Activated B cell treated with CpG ODN at 0.5 μM for 24 hours (primary cell): Measurements from ENCODE around the gene PRKAR1B. TPM values are rescaled to one million over a fixed set of nuclear protein-coding genes. Genes with fewer than 3 reads are reported as not detected.

ENCODE experiments used
- ATAC-seq: fragments of 200-7000 bp; cut with Tn5 transposase; one replicate; pipeline ENCODE4 v1.10.0; 2021; ENCODE audit warnings: low read depth, mild to moderate bottlenecking, moderate library complexity
- CTCF ChIA-PET: fragments of 350-600 bp; sonication (Branson Sonifier 250); formaldehyde crosslinking; loops from one replicate; lab custom pipeline; 2021; ENCODE audit warnings: antibody characterized with exemption; lab: Charles Lee
- POLR2A ChIA-PET: fragments of 350-600 bp; sonication (Branson Sonifier 250); formaldehyde crosslinking; loops from one replicate; lab custom pipeline; 2021; ENCODE audit warnings: antibody characterized with exemption; lab: Charles Lee
- DNase-seq: peaks from one replicate; pipeline ENCODE4 v3.0.0; 2022
- H3K27ac Mint-ChIP-seq: one replicate; pipeline ENCODE4 v1.8.0; 2020; ENCODE audit warnings: mixed read lengths
- H3K27me3 Mint-ChIP-seq: one replicate; pipeline ENCODE4 v1.8.0; 2021; ENCODE audit warnings: mixed read lengths
- H3K36me3 Mint-ChIP-seq: one replicate; pipeline ENCODE4 v1.8.0; 2021; ENCODE audit warnings: low read depth, mixed read lengths
- H3K4me1 Mint-ChIP-seq: one replicate; pipeline ENCODE4 v1.8.0; 2021; ENCODE audit warnings: mixed read lengths
- H3K4me3 Mint-ChIP-seq: one replicate; pipeline ENCODE4 v1.8.0; 2020; ENCODE audit warnings: mild to moderate bottlenecking, mixed read lengths
- H3K9me3 Mint-ChIP-seq: one replicate; pipeline ENCODE4 v1.8.0; 2020; ENCODE audit warnings: mixed read lengths
- intact Hi-C: fragments of 100-400 bp; cut with micrococcal nuclease; formaldehyde crosslinking; loops from one replicate; pipeline ENCODE4 v1.15.1; 2024
- total RNA-seq: library from RNA; stranded (reverse); gene quantifications from 2 replicates; pipeline ENCODE4 v1.2.3, GENCODE V29; 2022
- TF ChIP-seq, protein P1 (sequence below): fragments of 200-600 bp; IDR thresholded peaks from one replicate; pipeline ENCODE4 v1.8.0; 2022; ENCODE audit warnings: antibody characterized with exemption, mild to moderate bottlenecking

PRKAR1B gene
- total RNA-seq, 1 donor from 2014 or later, result 17.5 TPM

DNA sequence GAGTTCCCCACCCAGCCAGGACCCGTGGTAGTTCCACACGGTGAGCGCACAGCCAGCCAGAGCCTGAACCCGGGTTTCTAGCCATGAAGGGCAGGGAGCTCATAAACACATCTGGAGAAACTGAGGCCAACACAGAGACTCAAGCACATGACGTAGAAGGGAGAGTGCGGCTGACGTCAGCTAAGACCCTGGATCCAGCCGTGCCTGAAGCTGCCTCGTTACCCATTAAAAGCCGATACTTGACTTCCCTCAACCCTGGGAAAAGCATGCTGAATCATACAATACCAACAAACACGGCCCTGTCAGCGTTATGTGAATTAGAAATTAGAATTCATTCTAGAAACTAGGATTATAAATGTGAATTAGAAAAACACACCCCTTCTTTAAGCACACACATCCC is 142.3 kb downstream of the PRKAR1B start:
- Mint-ChIP-seq H3K4me1 (peaks cover 16% of the 10 kb centered on the region), H3K4me3 (no peak overlapping the region), H3K27me3 (no peaks in the 10 kb centered on the region), H3K9me3 (peaks cover 3% of the 10 kb centered on the region), H3K27ac (peak overlapping the region; percentile 18), H3K36me3 (peaks cover 22% of the 10 kb centered on the region)
- intact Hi-C loops, result no loop called here
- TF ChIP-seq, protein P1, sequence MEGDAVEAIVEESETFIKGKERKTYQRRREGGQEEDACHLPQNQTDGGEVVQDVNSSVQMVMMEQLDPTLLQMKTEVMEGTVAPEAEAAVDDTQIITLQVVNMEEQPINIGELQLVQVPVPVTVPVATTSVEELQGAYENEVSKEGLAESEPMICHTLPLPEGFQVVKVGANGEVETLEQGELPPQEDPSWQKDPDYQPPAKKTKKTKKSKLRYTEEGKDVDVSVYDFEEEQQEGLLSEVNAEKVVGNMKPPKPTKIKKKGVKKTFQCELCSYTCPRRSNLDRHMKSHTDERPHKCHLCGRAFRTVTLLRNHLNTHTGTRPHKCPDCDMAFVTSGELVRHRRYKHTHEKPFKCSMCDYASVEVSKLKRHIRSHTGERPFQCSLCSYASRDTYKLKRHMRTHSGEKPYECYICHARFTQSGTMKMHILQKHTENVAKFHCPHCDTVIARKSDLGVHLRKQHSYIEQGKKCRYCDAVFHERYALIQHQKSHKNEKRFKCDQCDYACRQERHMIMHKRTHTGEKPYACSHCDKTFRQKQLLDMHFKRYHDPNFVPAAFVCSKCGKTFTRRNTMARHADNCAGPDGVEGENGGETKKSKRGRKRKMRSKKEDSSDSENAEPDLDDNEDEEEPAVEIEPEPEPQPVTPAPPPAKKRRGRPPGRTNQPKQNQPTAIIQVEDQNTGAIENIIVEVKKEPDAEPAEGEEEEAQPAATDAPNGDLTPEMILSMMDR, result no peak
- ATAC-seq (no peak), DNase-seq (no peak)
- CTCF ChIA-PET, result no interaction called here
- POLR2A ChIA-PET, result interaction anchor here (1.1 kb wide), 1 partner anchor 17 kb away, joined by 5 read pairs; no protein-coding TSS in a partner anchor

DNA sequence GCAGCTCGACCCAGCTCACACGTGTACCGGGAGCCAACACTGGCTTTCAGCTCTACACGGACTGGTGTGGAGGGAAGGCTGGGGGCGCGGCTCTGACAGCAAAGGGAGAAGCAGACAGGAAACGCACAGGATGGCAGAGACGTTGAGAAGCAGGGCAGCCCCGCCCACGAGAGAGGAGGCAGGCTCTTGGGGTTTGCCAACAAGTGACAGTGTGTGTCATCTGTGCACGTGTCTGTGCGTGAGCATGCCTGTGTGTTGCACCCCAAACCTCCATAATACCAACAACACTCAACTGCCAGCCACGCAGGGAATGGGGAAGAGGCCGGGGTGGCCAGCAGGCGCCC is 143.0 kb downstream of the PRKAR1B start:
- intact Hi-C loops, result no loop called here
- POLR2A ChIA-PET, result no interaction called here
- Mint-ChIP-seq H3K27ac (no peak overlapping the region), H3K27me3 (no peaks in the 10 kb centered on the region), H3K9me3 (peaks cover 3% of the 10 kb centered on the region), H3K4me3 (no peak overlapping the region), H3K36me3 (peaks cover 23% of the 10 kb centered on the region), H3K4me1 (peaks cover 16% of the 10 kb centered on the region)
- CTCF ChIA-PET, result no interaction called here
- ATAC-seq, result peak; percentile 51
- TF ChIP-seq, protein P1, result no peak
- DNase-seq, result no peak

DNA sequence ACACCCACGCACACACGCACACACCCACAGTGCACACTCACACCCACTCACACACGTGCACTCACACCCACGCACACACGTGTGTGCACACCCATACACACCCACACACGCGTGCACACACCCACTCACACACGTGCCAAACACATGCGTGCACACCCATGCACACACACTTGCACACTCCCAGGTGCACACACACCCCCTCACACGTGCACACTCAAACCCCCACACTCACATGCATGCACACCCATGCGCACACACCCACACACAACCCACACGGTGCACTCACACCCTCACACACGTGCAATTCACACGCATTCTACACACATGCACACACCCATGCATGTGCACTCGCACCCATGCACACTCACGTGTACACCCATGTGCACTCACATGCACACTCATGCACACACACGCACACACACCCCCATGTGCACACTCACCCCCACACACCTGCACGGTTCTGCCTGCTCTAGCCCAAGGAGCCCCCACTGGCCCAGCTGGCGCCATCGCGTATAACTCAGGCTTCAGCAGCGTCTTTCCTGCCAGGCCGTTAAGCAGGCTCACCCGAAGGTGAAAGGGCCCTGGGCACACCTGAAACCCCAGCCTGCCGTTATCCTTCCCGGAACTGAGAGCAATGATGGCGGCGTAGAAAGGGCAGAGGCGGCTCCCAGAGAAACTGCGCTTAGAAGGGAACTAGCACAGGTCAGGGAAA is 143.5 kb downstream of the PRKAR1B start:
- CTCF ChIA-PET, result no interaction called here
- H3K27me3 Mint-ChIP-seq, result no peaks in the 10 kb centered on the region
- intact Hi-C loops, result no loop called here
- peaks cover 3% of the 10 kb centered on the region for H3K9me3 Mint-ChIP-seq
- H3K4me1 Mint-ChIP-seq, result peaks cover 16% of the 10 kb centered on the region
- H3K27ac Mint-ChIP-seq, result no peak overlapping the region
- TF ChIP-seq, protein P1, result no peak
- DNase-seq (no peak), ATAC-seq (no peak)
- POLR2A ChIA-PET, result no interaction called here
- H3K4me3 Mint-ChIP-seq, result no peak overlapping the region
- H3K36me3 Mint-ChIP-seq, result peaks cover 18% of the 10 kb centered on the region

DNA sequence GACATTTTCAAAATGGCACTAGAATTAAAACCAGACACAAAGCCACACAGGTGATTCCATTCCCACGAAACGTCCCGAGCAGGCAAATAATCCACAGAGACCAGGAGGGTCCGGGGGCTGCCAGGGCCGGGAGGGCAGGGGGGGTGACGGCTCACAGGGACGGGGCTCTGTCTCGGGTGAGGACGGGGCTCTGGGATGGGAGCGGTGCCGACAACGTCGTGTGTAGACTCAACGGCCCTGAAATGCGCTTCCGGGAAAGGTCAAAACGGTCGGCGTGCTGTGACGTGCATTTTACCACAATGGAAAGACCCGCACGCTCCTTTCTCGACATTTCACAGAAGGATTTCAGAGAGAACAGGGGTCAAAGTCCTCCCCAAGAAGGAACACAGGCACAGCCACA is 144.2 kb downstream of the PRKAR1B start:
- Mint-ChIP-seq H3K4me1 (peaks cover 16% of the 10 kb centered on the region), H3K4me3 (no peak overlapping the region), H3K36me3 (peaks cover 13% of the 10 kb centered on the region), H3K9me3 (no peaks in the 10 kb centered on the region), H3K27ac (no peak overlapping the region), H3K27me3 (no peaks in the 10 kb centered on the region)
- intact Hi-C loops, result no loop called here
- CTCF ChIA-PET, result no interaction called here
- POLR2A ChIA-PET, result no interaction called here
- ATAC-seq (no peak), DNase-seq (no peak)
- TF ChIP-seq, protein P1, result no peak

DNA sequence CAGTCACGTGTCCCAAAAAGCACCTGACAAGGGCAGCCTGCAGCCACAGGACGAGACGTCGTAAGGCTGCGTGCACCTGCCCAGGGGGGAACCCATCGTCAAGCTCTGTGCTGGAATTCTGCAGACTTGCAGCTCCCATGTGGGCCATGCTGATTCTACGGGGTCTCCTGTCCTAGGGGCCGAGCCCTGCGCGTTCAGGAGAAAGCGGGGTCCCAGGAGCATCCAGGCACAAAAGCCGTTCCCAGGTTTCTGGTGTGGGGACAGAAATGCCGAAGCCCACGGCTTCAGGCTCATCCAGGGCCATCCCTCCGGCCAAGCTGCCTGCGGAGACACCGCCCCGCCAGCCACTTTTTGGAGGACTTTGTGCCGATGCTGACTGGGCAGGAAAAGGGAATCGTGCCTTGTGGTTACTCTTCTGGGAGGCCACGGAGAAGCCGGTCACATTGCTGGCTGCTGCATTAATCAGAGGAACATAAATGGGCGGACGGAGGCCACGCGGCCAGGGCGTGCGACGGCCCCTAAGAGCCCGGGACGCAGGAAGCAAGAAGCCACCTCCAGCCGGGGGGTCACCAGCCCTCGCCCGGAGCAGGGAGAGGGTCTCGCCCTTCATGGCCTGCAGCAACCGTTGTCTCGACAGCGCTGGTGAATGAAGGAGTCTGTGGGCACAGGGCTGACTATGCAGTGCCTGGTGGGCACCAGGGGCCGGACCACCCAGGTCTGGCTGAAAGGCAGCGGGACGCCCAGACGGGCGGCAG is 144.8 kb downstream of the PRKAR1B start:
- TF ChIP-seq, protein P1, result no peak
- ATAC-seq (no peak), DNase-seq (no peak)
- POLR2A ChIA-PET, result interaction anchor here (0.5 kb wide), 1 partner anchor 19 kb away, joined by 3 read pairs; no protein-coding TSS in a partner anchor
- CTCF ChIA-PET, result no interaction called here
- Mint-ChIP-seq H3K27ac (no peak overlapping the region), H3K36me3 (peaks cover 13% of the 10 kb centered on the region), H3K9me3 (no peaks in the 10 kb centered on the region), H3K27me3 (no peaks in the 10 kb centered on the region), H3K4me1 (peaks cover 16% of the 10 kb centered on the region), H3K4me3 (no peak overlapping the region)
- intact Hi-C loops, result no loop called here
